Gastroesophageal sphincter (tissue), 4 donors: Measurements from ENCODE around the gene MYT1. TPM values are rescaled to one million over a fixed set of nuclear protein-coding genes. Genes with fewer than 3 reads are reported as not detected.

Source experiments
- ATAC-seq: fragments of 150-250 bp; one replicate; pipeline ENCODE4 v1.9.1; 2016; ENCODE audit warnings: mild to moderate bottlenecking, moderate library complexity
- H3K27ac ChIP-seq, 4 donors: fragments of 200-600 bp; sonication (generic) in 3 of 4; 1 replicate in 3 of 4; 2 replicates in 1 of 4; pipeline ENCODE4 v1.5.1; 2016 to 2019
- H3K27me3 ChIP-seq: fragments of 200-600 bp; sonication (generic); one replicate; pipeline ENCODE4 v1.5.1; 2019
- H3K36me3 ChIP-seq, 2 donors: fragments of 200-600 bp; sonication (generic); one replicate each; pipeline ENCODE4 v1.5.1; 2019; ENCODE audit warnings: control low read depth in 1 of 2
- H3K4me1 ChIP-seq, 3 donors: fragments of 200-600 bp; sonication (generic); 1 replicate in 2 of 3; 2 replicates in 1 of 3; pipeline ENCODE4 v1.5.1; 2016 to 2019; ENCODE audit warnings: control low read depth in 2 of 3
- H3K4me3 ChIP-seq, 2 donors: fragments of 200-600 bp; sonication (generic); one replicate each; pipeline ENCODE4 v1.5.1; 2019; ENCODE audit warnings: mild to moderate bottlenecking in 1 of 2, moderate library complexity in 1 of 2
- H3K9me3 ChIP-seq, 3 donors: fragments of 200-600 bp; sonication (generic); one replicate each; pipeline ENCODE4 v1.5.1; 2017 to 2019; ENCODE audit warnings: control low read depth in 2 of 3
- CTCF ChIP-seq, 4 experiments: fragments of 200-600 bp in 2 of 4; fragments of 450-650 bp in 2 of 4; sonication (generic) in 1 of 4; IDR thresholded peaks; one replicate each; pipeline ENCODE4 v1.5.1; 2017 to 2019; ENCODE audit warnings: antibody characterized with exemption in 4 of 4, mild to moderate bottlenecking in 2 of 4, moderate library complexity in 2 of 4
- EP300 ChIP-seq: sonication (generic); formaldehyde crosslinking; IDR thresholded peaks from one replicate; pipeline ENCODE4 v1.6.1; 2017; ENCODE audit warnings: antibody characterized with exemption, mild to moderate bottlenecking
- POLR2A ChIP-seq, 2 donors: fragments of 450-650 bp; IDR thresholded peaks; one replicate each; pipeline ENCODE4 v1.6.1; 2017; ENCODE audit warnings: antibody characterized with exemption in 2 of 2, mild to moderate bottlenecking in 2 of 2, moderate library complexity in 1 of 2
- POLR2AphosphoS5 ChIP-seq: sonication (generic); formaldehyde crosslinking; IDR thresholded peaks from one replicate; pipeline ENCODE4 v1.6.1; 2017; ENCODE audit warnings: antibody characterized with exemption
- WGBS, 2 donors: methylation state at CpG; one replicate each; pipeline ENCODE4 v1.1.5; 2018; ENCODE audit warnings: low coverage in 1 of 2; 5-methylcytosine and 5-hydroxymethylcytosine counted together
- total RNA-seq, 4 donors: library from RNA; depleted of rRNA; stranded (reverse); fragments of >200 nt; gene quantifications; one replicate each; pipeline ENCODE4 v1.1.0, GENCODE V29; 2016

MYT1 gene
- total RNA-seq, 4 donors from 2014 or later = 0.04 to 0.27 TPM; not detected in 2

DNA sequence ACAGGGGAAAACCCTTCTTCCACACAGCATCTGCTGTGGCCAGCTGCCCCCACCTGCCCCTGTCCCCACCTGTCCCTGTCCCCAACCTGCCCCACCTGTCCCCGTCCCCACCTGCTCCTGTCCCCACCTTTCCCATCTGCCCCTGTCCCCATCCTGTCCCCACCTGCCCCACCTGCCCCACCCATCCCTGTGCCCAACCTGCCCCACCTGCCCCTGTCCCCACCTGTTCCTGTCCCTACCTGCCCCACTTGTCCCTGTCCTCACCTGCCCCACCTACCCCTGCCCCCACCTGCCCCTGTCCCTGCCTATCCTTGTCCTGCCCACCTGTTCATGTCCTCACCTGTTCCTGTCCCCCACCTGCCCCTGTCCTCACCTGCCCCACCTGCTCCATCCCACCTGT is 6.4 kb upstream of the MYT1 start:
- no peak for ATAC-seq
- Histone ChIP-seq H3K27me3 (peaks cover 98% of the 10 kb centered on the region), H3K27ac (no peak overlapping the region), H3K4me1 (no peaks in the 10 kb centered on the region), H3K9me3 (no peaks in the 10 kb centered on the region), H3K36me3 (no peaks in the 10 kb centered on the region), H3K4me3 (no peak overlapping the region)
- WGBS, 2 donors = no CpG with 5 or more reads among the region's 1 CpG
- TF ChIP-seq POLR2A (IDR thresholded peaks at IDR 0.05) = no peak
- no peak for TF ChIP-seq EP300
- no peak for TF ChIP-seq CTCF (IDR thresholded peaks at IDR 0.05)
- no peak for TF ChIP-seq POLR2AphosphoS5

DNA sequence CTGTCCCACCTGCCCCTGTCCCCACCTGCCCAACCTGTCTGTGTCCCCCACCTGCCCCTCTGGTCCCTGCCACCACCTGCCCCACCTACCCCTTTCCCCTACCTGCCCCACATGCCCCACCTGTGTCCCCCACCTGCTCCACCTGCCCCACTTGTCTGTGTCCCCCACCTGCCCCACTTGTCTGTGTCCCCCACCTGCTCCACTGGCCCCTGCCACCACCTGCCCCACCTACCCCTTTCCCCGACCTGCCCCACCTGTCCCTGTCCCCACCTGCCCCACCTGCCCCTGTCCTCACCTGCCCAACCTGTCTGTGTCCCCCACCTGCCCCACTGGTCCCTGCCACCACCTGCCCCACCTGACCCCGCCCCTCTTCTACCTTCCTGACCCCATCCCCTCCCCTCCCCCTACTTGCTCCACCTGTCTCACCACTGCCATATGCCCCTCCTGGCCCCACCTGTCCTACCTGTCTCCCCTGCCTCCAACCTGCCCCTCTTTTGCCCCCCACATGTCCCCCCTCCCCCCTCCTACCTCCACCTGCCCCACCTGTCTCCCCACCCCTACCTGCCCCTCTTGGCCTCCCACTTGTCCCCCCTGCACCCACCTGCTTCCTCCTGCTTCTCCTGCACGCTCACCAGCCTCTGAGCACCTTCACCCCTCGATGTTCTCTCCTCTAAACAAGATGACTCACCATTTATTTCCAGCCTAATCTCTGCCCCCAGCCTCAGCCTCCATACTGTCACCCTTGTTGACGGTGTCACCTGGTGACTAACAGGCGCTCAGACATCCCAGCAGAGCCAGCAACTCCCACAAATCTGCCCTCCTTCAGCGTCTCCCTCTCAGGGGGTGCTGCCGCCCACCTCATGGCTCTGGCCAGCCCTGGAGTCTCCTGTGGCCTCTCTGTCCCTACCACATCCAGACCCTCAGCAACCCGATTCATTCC is 5.6 kb upstream of the MYT1 start:
- Histone ChIP-seq H3K27me3 (peaks cover 98% of the 10 kb centered on the region), H3K4me1 (no peaks in the 10 kb centered on the region), H3K4me3 (no peak overlapping the region), H3K9me3 (no peaks in the 10 kb centered on the region), H3K36me3 (no peaks in the 10 kb centered on the region), H3K27ac (no peak overlapping the region)
- 76% methylated on average over 5 of the region's 9 CpGs; no CpG with 5 or more reads in 1 of the 2 donors for WGBS, 2 donors
- no peak for ATAC-seq
- TF ChIP-seq CTCF (IDR thresholded peaks at IDR 0.05) (no peak), POLR2AphosphoS5 (no peak), POLR2A (IDR thresholded peaks at IDR 0.05) (no peak), EP300 (no peak)

GRCh38 chr20:64159286-64159680 is 5.0 kb upstream of the MYT1 start:
- ATAC-seq = no peak
- Histone ChIP-seq H3K4me3 (no peak overlapping the region), H3K36me3 (no peaks in the 10 kb centered on the region), H3K4me1 (no peaks in the 10 kb centered on the region), H3K27ac (no peak overlapping the region), H3K9me3 (no peaks in the 10 kb centered on the region), H3K27me3 (peaks cover 99% of the 10 kb centered on the region)
- TF ChIP-seq EP300 (no peak), POLR2A (IDR thresholded peaks at IDR 0.05) (no peak), POLR2AphosphoS5 (no peak), CTCF (IDR thresholded peaks at IDR 0.05) (no peak)
- WGBS, 2 donors = 57 to 95% methylated on average over 1 to 3 of the region's 8 CpGs

- ATAC-seq = no peak
- H3K4me1 ChIP-seq = no peaks in the 10 kb centered on the region
- H3K27ac ChIP-seq = no peak overlapping the region
- TF ChIP-seq EP300 (no peak), POLR2AphosphoS5 (no peak), POLR2A (IDR thresholded peaks at IDR 0.05) (no peak), CTCF (IDR thresholded peaks at IDR 0.05) (no peak)
- H3K36me3 ChIP-seq = no peaks in the 10 kb centered on the region
- H3K4me3 ChIP-seq = no peak overlapping the region
- no peaks in the 10 kb centered on the region for H3K9me3 ChIP-seq
- 20 to 57% methylated on average over 1 to 3 of the region's 7 CpGs for WGBS, 2 donors
- H3K27me3 ChIP-seq = peaks cover 99% of the 10 kb centered on the region
Measured at GRCh38 chr20:64159711-64160110, 4.5 kb upstream of the MYT1 start.

DNA sequence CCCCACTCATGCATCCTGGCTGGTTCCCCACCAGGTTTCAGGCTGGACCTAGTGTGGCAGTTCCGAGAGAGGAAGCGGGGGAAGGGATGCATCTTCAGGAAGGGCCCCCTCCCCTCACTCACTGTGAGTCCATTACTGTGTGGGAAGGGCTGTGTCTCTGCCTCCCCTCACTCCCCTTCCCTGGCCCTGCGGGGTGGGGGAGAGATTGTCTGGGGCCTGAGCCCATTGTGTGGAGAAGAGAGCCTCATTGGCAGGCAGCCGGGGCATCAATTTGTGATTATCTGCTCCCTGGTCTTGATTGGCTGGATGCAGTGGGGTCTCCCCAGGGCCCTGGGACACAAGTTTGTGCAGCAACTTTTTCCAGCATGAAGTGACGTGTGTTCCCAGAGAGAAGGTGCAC is 4.1 kb upstream of the MYT1 start:
- no peak overlapping the region for H3K4me3 ChIP-seq
- H3K27me3 ChIP-seq = peaks cover 99% of the 10 kb centered on the region
- H3K27ac ChIP-seq = no peak overlapping the region
- WGBS, 2 donors = 0 to 17% methylated on average over 1 of the region's 5 CpGs
- no peak for ATAC-seq
- H3K9me3 ChIP-seq = no peaks in the 10 kb centered on the region
- no peaks in the 10 kb centered on the region for H3K36me3 ChIP-seq
- TF ChIP-seq POLR2A (IDR thresholded peaks at IDR 0.05) (no peak), EP300 (no peak), CTCF (IDR thresholded peaks at IDR 0.05) (no peak), POLR2AphosphoS5 (no peak)
- H3K4me1 ChIP-seq = no peaks in the 10 kb centered on the region
